Measurements from ENCODE around the gene ARHGEF33.
"Not testable (repeated sequence)": the region's sequence is repeated elsewhere in the genome, so short reads cannot be mapped to it uniquely, and the experiment has no call there.

ARHGEF33 gene

DNA sequence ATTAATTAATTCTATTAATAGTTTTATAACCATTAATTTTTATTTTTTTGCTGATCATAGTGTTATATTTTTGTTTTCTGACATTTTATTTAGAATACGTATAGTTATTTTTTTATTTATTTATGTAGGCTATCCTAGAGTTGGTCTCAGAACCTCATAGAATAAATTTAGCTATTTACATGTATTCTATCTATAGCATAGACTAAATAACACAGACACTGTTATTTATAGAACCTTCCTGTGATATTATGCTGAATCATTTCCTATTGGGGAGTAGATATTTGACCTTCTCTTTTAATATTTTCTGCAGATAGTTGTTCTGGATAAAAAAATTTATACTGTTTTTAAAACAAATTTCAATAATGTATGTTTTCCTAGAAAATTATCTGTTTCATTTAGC is 20.2 kb downstream of the ARHGEF33 start:
- no peak for DNase-seq (ENCODE audit: low read depth in 3 of 3)

DNA sequence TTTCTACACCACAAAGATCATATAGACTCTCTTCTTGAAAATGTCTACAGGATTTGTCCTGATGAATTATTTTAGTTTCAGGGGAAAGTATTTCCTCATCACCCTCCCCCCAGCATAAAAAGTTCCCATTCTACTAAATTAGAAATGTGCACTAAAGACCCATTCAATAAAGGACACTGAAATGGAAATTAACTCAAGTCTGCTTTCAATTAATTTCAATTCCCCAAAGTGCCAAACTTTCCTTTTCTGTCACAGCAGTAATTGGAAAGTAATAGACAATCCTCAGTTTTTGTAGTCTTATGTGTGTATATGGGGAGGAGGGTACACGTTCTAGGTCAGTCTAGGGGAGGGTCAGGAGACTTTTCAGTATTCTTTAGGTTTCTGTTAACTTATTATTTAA is 21.5 kb downstream of the ARHGEF33 start:
- no peak for DNase-seq (ENCODE audit: low read depth in 3 of 3)

DNA sequence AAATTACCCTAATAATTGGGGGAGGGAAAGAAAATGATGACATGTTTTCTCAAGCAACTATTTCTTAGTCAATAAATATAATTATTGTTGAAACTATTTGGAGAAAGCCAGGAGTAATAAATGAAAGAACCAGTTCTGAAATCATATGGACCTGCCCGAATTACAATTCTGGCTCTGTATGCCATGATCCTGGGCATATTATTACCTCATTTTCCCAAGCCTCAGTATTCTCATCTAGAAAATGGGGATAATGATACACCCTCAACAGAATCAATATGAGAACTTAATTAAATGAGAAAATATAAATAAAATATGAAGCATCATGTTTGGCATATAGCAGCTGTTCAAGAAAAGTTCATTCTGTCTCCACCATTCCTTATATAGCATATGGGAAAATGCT is 22.9 kb downstream of the ARHGEF33 start:
- DNase-seq (ENCODE audit: low read depth in 3 of 3), result no peak

DNA sequence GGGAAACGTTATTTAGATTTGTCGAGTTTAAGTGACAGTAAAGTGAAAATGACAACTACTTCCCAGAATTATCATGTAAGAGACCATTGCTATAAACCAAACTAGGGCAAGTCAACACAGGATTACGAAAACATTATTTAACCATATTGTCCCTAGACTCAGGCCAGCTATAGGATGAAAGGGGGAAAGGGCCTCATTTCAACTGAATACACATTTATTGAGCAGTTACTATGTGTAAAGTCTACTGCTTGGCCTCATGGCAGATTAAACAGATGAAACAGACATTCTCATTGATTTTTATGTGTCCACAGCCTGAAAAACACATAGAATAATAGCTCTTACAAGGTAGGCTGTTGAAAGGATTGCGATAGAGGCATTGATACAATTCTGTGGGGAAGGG is 32.7 kb downstream of the ARHGEF33 start:
- no peak for DNase-seq (ENCODE audit: low read depth in 3 of 3)

DNA sequence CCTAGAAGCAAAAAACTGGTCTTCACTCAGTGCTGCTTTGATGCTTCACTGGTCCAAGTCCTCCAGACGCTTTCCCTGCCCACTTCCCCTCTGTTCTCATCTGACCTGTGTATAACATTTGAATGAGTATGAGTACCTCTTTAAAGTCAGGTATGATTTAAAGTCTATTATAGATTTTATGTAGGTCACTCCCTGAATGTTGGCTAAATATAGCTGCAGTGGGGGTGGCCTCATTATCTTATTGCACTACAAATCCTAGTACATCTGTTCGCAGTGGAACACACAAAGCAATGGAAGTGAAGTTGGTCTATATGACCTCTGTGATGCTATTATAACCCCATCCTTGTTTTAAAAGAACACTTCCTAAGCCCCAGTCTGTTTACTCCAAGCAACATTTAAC is 33.2 kb downstream of the ARHGEF33 start:
- DNase-seq (ENCODE audit: low read depth in 3 of 3), result no peak

DNA sequence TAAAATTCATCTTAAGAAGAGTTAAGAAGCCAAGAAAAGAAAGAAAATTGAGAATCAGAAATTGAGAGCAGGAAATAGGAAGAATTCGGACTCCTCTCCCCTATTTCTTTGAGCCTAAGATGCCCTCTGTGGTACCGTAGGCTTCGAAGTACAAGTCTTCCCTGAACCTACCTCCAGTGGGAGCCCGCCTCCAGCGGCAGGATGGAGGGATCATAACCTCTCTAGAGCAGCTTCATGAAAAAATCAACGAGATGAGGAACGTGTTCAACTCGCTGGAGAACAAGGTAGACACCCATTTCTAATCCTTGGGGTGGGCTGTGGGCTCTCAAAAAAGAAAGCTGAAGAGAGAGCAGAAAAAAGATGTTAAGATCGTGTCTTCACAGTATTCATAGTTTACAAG is 36.3 kb downstream of the ARHGEF33 start:
- DNase-seq (ENCODE audit: low read depth in 3 of 3), result no peak

DNA sequence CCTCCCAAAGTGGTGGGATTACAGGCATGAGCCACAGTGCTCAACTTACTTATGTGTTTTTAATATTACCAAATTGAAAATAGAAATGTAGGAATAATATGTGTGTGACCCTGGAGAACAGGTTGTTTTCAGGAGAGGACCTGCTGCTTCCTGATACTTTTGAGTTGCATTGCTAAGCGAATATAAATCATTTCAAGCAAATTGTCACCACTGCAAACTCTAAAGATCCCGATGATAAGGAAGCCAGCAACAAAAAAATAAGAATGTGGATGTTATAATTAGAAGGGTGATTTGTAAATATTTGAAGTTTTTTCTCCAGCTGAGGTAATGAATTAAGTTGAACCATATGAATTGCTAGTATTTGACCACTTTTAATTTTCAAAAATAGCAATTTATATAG is 40.9 kb downstream of the ARHGEF33 start:
- no peak for DNase-seq (ENCODE audit: low read depth in 3 of 3)

DNA sequence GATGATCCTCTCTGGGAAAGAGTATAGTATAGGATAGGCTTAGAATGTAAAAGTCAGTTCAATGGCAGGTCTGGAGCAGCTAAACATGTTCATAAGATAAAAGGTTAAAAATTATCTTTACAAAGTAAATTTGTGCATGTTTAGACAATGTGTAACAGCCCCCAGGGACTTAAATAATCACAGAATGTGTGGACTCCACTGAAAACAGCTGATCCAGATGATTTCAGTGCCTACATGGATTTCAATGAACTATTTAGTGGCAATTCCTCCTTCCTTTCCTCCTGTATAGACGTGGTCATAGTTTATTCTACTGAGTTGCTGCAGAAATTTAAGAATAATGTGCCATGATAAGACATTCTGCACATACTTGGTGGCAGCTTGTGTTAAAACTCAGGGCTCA is 42.9 kb downstream of the ARHGEF33 start:
- no peak for DNase-seq (ENCODE audit: low read depth in 3 of 3)

DNA sequence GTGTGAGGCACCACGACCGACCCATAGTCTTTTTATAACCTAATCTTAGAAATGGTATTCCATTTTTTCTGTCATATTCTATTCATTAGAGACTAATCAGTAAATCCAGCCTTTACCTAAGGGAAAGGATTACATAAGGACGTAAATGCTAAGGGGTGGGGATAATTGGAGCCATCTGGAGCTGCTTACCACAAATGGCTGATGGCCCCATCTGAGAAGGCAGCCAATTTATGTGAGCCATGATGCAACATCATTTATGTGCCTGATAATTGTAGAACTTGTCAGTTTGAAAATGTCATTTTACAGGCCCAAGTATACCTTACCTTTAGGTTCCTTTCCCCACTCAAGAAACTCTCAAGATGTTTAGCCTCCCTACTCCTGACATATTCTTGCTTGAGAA is 44.0 kb downstream of the ARHGEF33 start:
- DNase-seq (ENCODE audit: low read depth in 3 of 3), result no peak

DNA sequence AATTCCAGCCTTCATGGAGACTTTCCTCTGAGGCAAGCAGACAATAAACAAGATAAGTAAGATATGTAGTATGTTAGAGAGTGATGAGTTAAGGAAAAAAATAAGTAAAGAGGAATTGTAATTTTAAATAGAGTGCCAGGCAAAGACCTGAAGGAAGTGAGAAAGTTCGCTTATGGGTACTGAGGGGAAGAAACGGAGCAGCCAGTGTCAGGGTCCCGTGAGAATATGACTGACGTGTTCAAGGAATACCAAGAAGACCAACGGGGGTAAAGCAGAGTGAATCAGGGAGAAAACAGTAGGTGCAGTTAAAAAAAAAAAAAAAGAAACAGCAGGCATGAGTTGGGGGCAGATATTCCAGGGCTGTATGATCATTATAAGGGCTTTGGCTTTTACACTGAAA is 45.1 kb downstream of the ARHGEF33 start:
- no peak for DNase-seq (ENCODE audit: low read depth in 3 of 3)

DNA sequence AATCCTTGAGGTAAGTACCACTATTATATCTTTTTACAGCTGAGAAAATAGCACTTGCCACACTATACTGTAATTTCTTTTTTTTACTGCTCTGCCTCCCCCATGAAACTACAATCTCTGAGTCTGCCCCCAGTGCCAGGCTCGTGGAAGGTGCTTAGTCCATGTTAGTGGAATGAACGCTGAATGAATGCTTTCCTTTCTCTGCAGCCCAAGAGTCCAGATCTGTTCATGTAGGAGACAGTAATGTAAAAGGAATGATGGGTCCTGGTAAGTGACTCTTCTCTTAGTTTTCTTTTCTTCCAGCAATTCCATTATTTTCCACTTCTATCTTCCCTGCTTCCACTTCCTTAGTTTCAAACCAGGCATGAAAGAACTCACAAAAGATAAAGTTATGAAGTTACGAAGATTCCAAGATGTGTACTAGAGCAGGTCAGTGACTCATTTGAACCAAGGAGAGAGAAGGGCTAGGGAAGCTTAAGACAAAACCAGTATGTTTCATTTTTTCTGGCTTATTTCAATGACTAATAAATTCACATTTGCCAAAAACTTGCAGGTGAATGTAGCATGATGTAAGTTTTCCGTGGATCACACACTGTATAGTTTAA is 46.0 kb downstream of the ARHGEF33 start:
- no peak for DNase-seq (ENCODE audit: low read depth in 3 of 3)

DNA sequence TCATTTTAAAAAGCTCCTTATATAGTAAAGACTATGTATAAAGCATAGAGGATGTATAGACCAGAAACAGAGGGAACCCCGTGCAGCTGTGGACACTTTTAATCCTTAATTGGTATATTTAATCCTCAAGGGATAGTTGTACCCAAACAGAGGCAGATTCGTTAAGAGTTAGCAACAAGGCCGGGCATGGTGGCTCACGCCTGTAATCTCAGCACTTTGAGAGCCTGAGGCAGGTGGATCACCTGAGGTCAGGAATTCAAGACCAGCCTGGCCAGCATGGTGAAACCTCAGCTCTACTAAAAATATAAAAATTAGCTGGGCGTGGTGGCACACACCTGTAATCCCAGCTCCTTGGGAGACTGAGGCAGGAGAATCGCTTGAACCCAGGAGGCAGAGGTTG is 46.8 kb downstream of the ARHGEF33 start:
- DNase-seq (ENCODE audit: low read depth in 3 of 3), result not testable (repeated sequence)

DNA sequence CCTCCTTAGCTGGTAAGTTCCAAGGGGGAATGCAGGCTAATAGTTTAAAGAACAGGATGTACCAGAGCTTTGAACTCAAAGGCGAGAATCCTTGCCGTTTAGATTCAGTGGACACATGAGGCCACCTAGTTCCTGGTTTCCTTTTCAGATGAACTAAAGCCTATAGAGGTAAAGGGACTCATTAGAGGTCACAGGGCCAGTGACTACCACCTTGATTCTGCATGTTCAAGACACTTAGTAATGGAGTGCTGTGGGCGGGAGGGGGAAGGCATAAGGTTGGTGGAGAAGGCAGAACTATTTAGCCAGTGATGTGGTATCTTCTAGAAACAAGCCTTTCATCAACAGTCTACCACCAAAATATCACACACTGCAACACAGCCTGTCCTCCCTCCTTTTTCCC is 47.9 kb downstream of the ARHGEF33 start:
- DNase-seq (ENCODE audit: low read depth in 3 of 3), result no peak

DNA sequence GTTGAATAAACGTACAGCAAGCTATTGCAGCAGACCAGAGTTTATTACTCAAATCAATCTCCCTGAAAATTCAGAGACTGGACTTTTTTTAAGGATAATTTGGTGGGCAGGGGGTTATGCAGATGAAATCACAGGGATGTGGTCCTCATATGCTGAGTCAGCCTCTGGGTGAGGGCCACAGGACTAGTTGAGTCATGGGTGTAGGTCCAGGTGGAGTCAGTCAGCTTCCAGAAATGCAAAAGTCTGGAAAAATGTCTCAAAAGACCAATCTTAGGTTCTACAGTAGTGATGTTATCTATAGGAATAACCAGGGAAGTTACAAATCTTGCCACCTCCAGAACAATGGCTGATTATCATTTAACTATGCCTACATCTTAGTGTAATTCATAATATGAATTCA is 51.1 kb downstream of the ARHGEF33 start:
- DNase-seq (ENCODE audit: low read depth in 3 of 3), result no peak

DNA sequence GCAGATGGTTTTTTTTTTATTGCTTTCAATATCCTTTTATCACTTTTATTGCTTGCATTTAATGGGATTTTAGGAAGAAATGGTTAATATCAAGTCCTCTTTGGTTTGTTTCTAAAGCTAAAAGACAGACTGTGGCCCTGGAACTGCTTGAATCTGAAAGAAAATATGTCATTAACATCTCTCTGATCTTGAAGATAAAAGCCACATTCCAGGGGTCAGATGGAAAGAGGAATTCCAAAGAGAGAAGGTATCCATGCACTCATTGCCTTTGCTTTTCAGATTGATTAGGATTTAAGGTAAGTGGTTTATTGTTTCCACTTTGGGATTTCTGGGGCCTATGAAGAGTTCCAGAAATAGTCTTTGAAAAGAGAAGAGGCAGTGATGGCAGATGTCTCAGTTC is 54.1 kb downstream of the ARHGEF33 start:
- no peak for DNase-seq (ENCODE audit: low read depth in 3 of 3)

DNA sequence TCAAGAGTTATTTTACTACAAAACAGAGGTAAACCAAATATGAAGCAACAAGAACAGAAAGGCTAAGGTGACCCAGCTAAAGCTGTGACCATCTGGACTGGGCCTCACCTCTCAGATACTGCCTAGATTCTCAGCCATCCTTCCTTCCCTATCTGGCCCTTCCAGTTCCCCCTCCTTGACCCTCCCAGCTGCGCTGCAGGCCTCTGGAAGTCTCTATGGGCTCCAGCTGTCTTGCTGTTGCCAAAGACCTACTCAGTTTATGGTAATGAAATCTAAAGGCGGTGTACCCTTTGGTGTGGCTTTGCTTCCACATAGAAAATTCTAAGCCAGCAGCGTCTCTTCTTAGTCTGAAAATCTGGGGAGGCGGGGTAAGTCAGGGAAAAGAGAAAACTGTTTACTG is 55.7 kb downstream of the ARHGEF33 start:
- DNase-seq (ENCODE audit: low read depth in 3 of 3), result no peak

DNA sequence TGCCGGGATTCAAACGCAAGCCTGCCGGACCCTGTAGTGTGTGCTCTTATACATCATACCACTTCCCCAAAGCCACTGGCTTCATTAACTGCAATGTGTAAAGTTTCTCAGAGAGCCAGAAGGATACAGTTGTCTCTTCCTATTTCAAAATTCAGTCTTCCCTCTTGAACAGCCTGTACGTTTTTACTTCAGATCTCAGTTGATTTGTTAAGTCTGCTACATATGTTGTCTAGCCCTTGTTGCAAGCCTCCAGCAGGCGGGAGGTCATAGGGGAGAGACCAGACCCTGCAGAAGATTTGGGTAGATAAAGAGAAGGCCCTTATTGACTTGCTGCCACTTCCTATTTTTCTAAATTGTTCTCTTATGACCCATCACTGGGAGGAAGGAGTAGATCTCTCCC is 56.2 kb downstream of the ARHGEF33 start:
- DNase-seq (ENCODE audit: low read depth in 3 of 3), result no peak

DNA sequence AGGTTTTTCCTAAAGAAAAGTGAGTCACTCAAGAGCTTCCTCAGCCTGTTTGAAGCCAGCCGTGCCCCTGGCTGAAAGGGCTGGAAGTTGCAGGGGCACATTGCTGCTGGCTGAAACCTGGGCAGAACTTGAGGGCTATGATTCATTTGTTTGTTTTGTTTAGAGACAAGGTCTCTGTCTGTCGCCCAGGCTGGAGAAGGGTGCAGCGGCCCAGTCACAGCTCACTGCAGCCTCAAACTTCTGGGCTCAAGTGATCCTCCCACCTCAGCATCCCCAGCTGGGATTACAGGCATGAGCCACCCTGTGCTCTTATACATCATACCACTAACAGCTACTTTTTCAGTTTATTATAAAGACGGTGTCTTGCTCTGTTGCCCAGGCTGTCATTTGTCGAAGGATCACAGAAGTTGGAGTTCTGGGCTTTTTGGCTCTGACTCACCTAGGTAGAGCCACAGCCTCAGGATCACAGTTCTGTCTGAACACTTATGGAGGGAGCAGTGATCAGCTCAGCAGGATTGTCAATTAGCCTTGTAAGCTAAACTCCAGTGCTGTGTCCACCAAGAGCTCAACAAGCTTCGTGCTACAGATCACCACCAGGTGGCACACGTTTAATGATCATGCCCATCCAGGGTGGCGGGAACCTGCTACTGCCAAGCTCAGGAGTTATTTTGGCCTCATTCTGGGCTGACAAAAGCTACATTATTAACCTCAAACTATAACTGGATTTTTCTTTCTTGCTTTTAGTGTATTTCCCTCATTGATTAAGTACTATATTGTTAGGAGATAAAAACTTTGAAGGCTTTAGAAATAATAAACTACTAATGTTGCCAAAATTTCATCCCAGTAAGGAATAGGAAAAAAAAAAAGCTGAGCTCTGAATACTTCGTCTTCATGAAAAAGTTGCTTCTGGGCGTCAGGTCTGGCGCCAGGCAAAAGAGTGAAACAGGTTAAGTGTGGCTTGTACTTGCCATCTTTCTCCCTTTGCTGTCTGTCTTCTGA is 57.9 kb downstream of the ARHGEF33 start:
- DNase-seq (ENCODE audit: low read depth in 3 of 3), result peak; percentile 12 to 69 (median 47)

DNA sequence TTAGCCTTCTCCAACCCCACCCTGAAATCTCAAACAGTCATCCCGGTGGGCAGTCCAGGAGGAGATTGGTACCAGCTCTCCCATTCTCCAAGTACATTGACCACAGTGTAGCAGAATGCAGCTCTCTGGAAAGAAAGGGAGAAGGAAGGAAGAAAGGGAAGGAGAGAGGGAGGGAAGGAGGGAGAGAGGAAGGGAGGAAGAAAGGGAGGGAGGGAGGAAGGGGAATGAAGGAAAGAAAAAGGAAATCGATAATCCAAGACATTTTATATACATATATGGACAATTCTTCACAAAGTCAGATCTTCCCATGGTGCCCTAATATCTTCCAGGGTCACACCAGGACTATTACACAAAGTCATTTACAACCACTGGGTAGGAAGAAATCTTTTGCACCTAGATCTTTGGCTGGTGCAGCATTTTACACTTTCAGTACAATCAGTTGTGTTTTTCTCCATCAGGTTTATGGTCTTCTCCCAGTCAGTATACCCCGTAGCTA is 58.8 kb downstream of the ARHGEF33 start:
- DNase-seq (ENCODE audit: low read depth in 3 of 3), result no peak

DNA sequence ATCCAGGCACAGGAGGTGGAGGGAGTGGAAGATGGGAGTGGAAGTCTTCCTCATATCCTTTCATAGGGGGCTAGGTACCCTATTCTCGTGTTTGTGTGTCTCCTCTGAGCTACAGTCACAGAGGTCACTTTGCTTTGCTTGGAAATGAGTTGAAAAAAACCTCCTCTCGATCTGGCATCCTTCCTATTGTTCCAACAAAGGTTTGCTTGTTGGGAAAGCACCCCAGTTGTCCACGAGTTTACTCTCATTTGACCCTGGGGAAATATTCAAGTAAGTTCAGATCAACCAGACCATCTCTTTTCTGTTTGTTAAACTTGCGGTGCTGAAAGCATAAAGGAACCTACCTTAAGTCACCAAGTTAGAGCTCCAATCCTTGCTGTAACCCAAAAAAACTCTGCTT is 59.3 kb downstream of the ARHGEF33 start:
- DNase-seq (ENCODE audit: low read depth in 3 of 3), result no peak

DNA sequence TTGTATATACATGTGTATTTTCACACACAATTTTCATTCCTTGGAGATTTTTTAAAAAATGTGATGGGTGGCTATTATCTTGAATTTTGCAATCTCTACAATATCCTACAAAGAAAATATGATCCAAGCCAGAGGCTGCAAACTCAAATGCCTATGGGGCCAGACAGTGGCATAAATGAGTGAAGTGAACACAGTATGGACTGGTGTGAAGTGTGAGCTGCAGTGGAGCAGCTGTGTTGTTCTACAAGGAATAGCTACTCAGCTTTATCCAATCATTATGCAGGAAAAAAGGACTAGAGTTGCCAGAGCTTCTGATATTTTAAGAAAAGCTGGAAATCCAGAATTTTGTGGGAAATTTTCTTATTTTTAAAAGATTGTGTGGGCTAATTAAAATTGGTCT is 62.1 kb downstream of the ARHGEF33 start:
- no peak for DNase-seq (ENCODE audit: low read depth in 3 of 3)

DNA sequence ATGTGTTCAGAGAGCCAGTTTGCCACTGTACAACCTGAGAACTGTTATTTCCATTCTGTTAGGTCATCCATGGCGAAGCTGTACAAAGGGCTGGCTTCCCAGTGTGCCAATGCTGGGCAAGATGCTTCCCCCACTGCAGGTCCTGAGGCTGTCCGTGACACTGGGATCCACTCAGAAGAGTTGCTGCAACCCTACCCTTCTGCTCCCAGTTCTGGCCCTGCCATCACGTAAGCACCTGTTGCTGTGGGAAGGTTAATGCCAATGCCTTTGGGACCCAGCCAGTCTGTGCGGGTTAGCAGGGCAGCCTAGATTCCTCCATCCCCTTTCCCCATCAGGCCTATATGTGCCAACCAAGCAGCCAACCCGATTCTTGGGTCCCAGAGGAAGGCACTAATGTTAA is 68.3 kb downstream of the ARHGEF33 start:
- DNase-seq (ENCODE audit: low read depth in 3 of 3), result no peak

DNA sequence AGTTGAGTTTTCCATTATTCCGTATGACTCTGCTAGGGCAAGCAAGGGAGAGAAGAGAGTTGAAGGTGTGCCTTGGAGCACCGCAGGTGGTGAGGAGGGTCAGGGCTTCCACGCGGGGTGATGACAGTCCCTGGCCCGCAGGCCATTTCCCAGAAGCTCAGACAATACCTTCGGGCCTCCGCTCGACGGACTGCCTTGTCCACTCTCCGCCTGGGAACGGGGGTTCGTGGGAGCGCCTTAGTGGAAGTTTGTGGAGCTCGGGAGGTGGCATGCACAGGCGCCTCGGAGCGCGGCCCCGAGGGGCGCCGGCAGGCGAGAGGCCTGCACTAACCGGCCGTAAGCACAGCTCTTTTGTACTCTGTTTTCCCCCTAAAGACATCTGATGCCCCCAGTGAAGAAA is 69.8 kb downstream of the ARHGEF33 start:
- DNase-seq (ENCODE audit: low read depth in 3 of 3), result no peak
